WTC11 (cell line): ENCODE results near the gene CSNK2B. TPM values are rescaled to one million over a fixed set of nuclear protein-coding genes. Genes with fewer than 3 reads are reported as not detected.

Experiments
- ATF2 ChIP-seq: sonication (generic); formaldehyde crosslinking; IDR thresholded peaks from 2 replicates; pipeline ENCODE4 v1.8.1; 2022; ENCODE audit warnings: low read depth, missing genetic modification reagents, borderline replicate concordance
- CTCF ChIP-seq: fragments of 200-600 bp; IDR thresholded peaks from 2 replicates; pipeline ENCODE4 v1.8.0; 2022; ENCODE audit warnings: antibody characterized with exemption
- E2F4 ChIP-seq: sonication (generic); formaldehyde crosslinking; IDR thresholded peaks from 2 replicates; pipeline ENCODE4 v1.8.1; 2022; ENCODE audit warnings: low read depth, mild to moderate bottlenecking, moderate library complexity, missing genetic modification reagents, borderline replicate concordance
- ESRRA ChIP-seq: sonication (generic); formaldehyde crosslinking; IDR thresholded peaks from 2 replicates; pipeline ENCODE4 v1.8.1; 2022; ENCODE audit warnings: mild to moderate bottlenecking, missing genetic modification reagents, borderline replicate concordance
- ETV6 ChIP-seq: sonication (generic); formaldehyde crosslinking; IDR thresholded peaks from 2 replicates; pipeline ENCODE4 v1.8.1; 2022; ENCODE audit warnings: mild to moderate bottlenecking, missing genetic modification reagents
- FOXP1 ChIP-seq: sonication (generic); formaldehyde crosslinking; IDR thresholded peaks from 2 replicates; pipeline ENCODE4 v1.8.0; 2022; ENCODE audit warnings: missing genetic modification reagents, mild to moderate bottlenecking, moderate library complexity, borderline replicate concordance
- FOXP4 ChIP-seq: sonication (generic); formaldehyde crosslinking; IDR thresholded peaks from 2 replicates; pipeline ENCODE4 v1.8.0; 2022; ENCODE audit warnings: mild to moderate bottlenecking, missing genetic modification reagents
- PRDM15 ChIP-seq: sonication (generic); formaldehyde crosslinking; IDR thresholded peaks from 2 replicates; pipeline ENCODE4 v1.8.0; 2022; ENCODE audit warnings: missing genetic modification reagents
- TCF7 ChIP-seq: sonication (generic); formaldehyde crosslinking; IDR thresholded peaks from 2 replicates; pipeline ENCODE4 v1.8.0; 2022; ENCODE audit warnings: mild to moderate bottlenecking, low read depth, missing genetic modification reagents, moderate library complexity
- USF2 ChIP-seq: sonication (generic); formaldehyde crosslinking; IDR thresholded peaks from 2 replicates; pipeline ENCODE4 v1.8.1; 2023; ENCODE audit warnings: mild to moderate bottlenecking, missing genetic modification reagents, moderate library complexity
- ZBTB43 ChIP-seq: sonication (generic); formaldehyde crosslinking; IDR thresholded peaks from 2 replicates; pipeline ENCODE4 v1.8.1; 2023; ENCODE audit warnings: mild to moderate bottlenecking, missing genetic modification reagents
- ZNF219 ChIP-seq: sonication (generic); formaldehyde crosslinking; IDR thresholded peaks from 2 replicates; pipeline ENCODE4 v1.8.0; 2023; ENCODE audit warnings: missing genetic modification reagents, mild to moderate bottlenecking, borderline replicate concordance
- ZNF281 ChIP-seq: sonication (generic); formaldehyde crosslinking; IDR thresholded peaks from 2 replicates; pipeline ENCODE4 v1.8.0; 2023; ENCODE audit warnings: mild to moderate bottlenecking, missing genetic modification reagents
- ZNF425 ChIP-seq: fragments of 250-450 bp; sonication (Bioruptor Pico); conservative IDR thresholded peaks from 2 replicates; pipeline ENCODE4 v1.9.0; 2021; ENCODE audit warnings: mild to moderate bottlenecking
- total RNA-seq: library from RNA; stranded (reverse); gene quantifications from 3 replicates; pipeline ENCODE4 v1.2.3, GENCODE V29; 2021

The CSNK2B gene
- total RNA-seq, 1 experiment from 2014 or later = 183 TPM

DNA sequence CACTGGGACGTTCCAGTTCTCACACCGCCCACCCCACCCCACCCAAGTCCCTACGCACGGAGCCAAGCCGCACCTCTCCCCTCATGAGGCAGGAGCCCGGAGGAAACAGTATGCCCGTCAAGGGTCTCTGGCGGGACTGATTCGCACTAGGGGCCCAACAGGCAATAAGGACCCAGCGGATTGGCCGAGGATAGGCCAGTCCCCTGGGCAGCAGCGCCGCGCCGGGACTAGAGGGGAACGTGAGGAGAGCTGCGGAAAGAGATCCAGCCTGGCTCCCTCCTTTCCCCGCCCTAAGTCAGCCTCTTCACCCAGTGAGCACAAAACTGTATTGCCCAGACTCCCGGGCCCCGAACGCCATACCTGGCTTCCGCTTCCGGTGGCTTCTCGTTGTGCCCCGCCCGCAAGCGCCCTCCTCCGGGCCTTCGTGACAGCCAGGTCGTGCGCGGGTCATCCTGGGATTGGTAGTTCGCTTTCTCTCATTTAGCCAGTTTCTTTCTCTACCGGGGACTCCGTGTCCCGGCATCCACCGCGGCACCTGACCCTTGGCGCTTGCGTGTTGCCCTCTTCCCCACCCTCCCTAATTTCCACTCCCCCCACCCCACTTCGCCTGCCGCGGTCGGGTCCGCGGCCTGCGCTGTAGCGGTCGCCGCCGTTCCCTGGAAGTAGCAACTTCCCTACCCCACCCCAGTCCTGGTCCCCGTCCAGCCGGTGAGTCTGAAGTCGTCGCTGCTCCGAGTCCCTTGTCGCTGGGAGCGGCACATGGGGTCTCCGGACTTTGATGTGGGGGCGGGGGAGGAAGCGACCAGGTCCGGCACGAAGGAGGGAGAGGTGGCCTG is at the start of gene CSNK2B (continued):
- TF ChIP-seq ETV6 (CRISPR knock-in tag) = 0 out of 2 replicates have a peak, but pooled peaks have one; percentile 29
- no peak for TF ChIP-seq FOXP1
- TF ChIP-seq ZBTB43 = no peak
- peak; percentile 4; the same call in 1 of the 2 replicates for TF ChIP-seq FOXP4 (CRISPR knock-in tag)
- TF ChIP-seq PRDM15 (CRISPR knock-in tag) = peak; percentile 95
- no peak for TF ChIP-seq ZNF281 (CRISPR knock-in tag)
- no peak for TF ChIP-seq TCF7 (CRISPR knock-in tag)
- TF ChIP-seq ZNF425 (CRISPR knock-in tag) = no peak
- no peak for TF ChIP-seq ATF2 (CRISPR knock-in tag)
- TF ChIP-seq USF2 (CRISPR knock-in tag) = no peak
- TF ChIP-seq E2F4 (CRISPR knock-in tag) = no peak
- TF ChIP-seq ESRRA (CRISPR knock-in tag) = no peak
- TF ChIP-seq ZNF219 (CRISPR knock-in tag) = no peak
- no peak for TF ChIP-seq CTCF
